MCF 10A (cell line): ENCODE data around the gene NDUFAF8. TPM values are rescaled to one million over a fixed set of nuclear protein-coding genes. Genes with fewer than 3 reads are reported as not detected.

Experiments used
- BruUV-seq: library from RNA; stranded (reverse); fragments of 400-500 nt; replicated peaks from 2 replicates; lab custom pipeline; 2021; lab: Mats Ljungman, UMichigan
- CTCF ChIA-PET: fragments of 300-600 bp; sonication (Branson Sonifier 250); formaldehyde crosslinking; extraction: SDS; loops from one replicate; lab custom pipeline; 2021; ENCODE audit warnings: antibody characterized with exemption, inconsistent platforms; lab: Yijun Ruan, JAX
- POLR2A ChIA-PET: fragments of 300-600, 350-650 bp; sonication (Branson Sonifier 250); formaldehyde crosslinking; extraction: SDS; loops from one replicate; lab custom pipeline; 2020; ENCODE audit warnings: antibody characterized with exemption, inconsistent platforms; lab: Yijun Ruan, JAX
- DNase-seq: peaks from one replicate; pipeline ENCODE4 v3.0.0-alpha.2; 2018; ENCODE audit not compliant: unreplicated experiment
- H3K27ac Mint-ChIP-seq: one replicate; pipeline ENCODE4 v1.8.0; 2022; ENCODE audit warnings: mild to moderate bottlenecking, low read depth, mixed read lengths; ENCODE audit not compliant: unreplicated experiment
- H3K27me3 Mint-ChIP-seq: one replicate; pipeline ENCODE4 v1.8.0; 2022; ENCODE audit warnings: mixed read lengths; ENCODE audit not compliant: insufficient read depth, unreplicated experiment
- H3K36me3 Mint-ChIP-seq: one replicate; pipeline ENCODE4 v1.8.0; 2022; ENCODE audit warnings: mild to moderate bottlenecking, moderate library complexity, mixed read lengths; ENCODE audit not compliant: insufficient read depth, unreplicated experiment
- H3K4me1 Mint-ChIP-seq: one replicate; pipeline ENCODE4 v1.8.0; 2022; ENCODE audit warnings: mixed read lengths; ENCODE audit not compliant: insufficient read depth, unreplicated experiment
- H3K4me3 Mint-ChIP-seq: one replicate; pipeline ENCODE4 v1.8.0; 2022; ENCODE audit warnings: mild to moderate bottlenecking, moderate library complexity, mixed read lengths; ENCODE audit not compliant: unreplicated experiment
- H3K9me3 Mint-ChIP-seq: one replicate; pipeline ENCODE4 v1.8.0; 2022; ENCODE audit warnings: mixed read lengths; ENCODE audit not compliant: unreplicated experiment
- intact Hi-C: fragments of 100-400 bp; cut with micrococcal nuclease; formaldehyde crosslinking; loops from 2 replicates; pipeline ENCODE4 v1.14.1; 2022
- total RNA-seq: library from RNA; stranded (reverse); gene quantifications from 2 replicates; pipeline ENCODE4 v1.2.3, GENCODE V29; 2022
- TF ChIP-seq, protein P1 (sequence below): fragments of 200-600 bp; IDR thresholded peaks from one replicate; pipeline ENCODE4 v1.8.0; 2022; ENCODE audit warnings: antibody characterized with exemption, mild to moderate bottlenecking; ENCODE audit not compliant: unreplicated experiment

The NDUFAF8 gene
- total RNA-seq, 1 experiment from 2014 or later = 95.0 TPM

GRCh38 chr17:81277421-81277820, 38.3 kb downstream of the NDUFAF8 start:
- ChIA-PET CTCF (no interaction called here), POLR2A (no interaction called here)
- no TSS peak for BruUV-seq
- intact Hi-C loops = no loop called here
- Mint-ChIP-seq H3K36me3 (peaks cover 54% of the 10 kb centered on the region), H3K27ac (no peak overlapping the region), H3K9me3 (no peaks in the 10 kb centered on the region), H3K4me3 (no peak overlapping the region), H3K4me1 (no peaks in the 10 kb centered on the region), H3K27me3 (no peaks in the 10 kb centered on the region)
- no peak for DNase-seq
- TF ChIP-seq, protein P1, sequence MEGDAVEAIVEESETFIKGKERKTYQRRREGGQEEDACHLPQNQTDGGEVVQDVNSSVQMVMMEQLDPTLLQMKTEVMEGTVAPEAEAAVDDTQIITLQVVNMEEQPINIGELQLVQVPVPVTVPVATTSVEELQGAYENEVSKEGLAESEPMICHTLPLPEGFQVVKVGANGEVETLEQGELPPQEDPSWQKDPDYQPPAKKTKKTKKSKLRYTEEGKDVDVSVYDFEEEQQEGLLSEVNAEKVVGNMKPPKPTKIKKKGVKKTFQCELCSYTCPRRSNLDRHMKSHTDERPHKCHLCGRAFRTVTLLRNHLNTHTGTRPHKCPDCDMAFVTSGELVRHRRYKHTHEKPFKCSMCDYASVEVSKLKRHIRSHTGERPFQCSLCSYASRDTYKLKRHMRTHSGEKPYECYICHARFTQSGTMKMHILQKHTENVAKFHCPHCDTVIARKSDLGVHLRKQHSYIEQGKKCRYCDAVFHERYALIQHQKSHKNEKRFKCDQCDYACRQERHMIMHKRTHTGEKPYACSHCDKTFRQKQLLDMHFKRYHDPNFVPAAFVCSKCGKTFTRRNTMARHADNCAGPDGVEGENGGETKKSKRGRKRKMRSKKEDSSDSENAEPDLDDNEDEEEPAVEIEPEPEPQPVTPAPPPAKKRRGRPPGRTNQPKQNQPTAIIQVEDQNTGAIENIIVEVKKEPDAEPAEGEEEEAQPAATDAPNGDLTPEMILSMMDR = no peak

DNA sequence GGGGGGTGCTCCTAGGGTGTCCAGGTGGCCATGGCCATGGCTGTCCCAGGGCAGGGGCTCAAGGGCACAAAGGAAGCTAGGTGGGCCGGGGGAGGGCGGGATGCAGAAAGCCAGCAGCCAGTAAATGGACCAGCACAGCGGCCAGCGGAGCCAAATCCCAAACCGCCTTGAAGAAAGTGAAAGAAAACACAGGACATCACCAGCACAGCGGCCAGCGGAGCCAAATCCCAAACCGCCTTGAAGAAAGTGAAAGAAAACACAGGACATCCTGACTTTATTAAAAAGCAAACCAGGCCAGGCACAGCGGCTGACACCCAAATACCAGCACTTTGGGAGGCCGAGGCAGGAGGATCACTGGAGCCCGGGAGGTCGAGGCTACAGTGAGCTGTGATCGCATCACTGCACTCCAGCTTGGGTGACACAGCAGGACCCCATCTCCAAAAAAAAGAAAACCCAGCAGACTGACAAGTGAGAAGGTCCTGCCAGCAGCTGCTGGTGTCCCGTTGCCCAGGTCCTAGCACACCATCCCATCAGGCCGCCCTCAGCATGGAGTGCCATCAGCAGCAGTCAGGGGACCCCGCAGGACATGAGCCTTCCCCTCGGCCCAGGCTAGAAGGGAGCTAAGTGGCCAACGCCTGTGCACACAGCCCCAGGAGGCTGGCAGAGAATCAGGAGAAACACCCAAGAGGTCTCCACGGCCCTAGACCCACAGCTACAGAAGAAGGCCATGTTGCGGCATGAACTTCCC, 39.0 kb downstream of the NDUFAF8 start:
- DNase-seq = no peak
- POLR2A ChIA-PET = no interaction called here
- Mint-ChIP-seq H3K4me1 (no peaks in the 10 kb centered on the region), H3K4me3 (no peak overlapping the region), H3K27me3 (no peaks in the 10 kb centered on the region), H3K9me3 (no peaks in the 10 kb centered on the region), H3K36me3 (peaks cover 49% of the 10 kb centered on the region), H3K27ac (no peak overlapping the region)
- intact Hi-C loops = no loop called here
- TF ChIP-seq, protein P1 = no peak
- CTCF ChIA-PET = no interaction called here
- BruUV-seq = no TSS peak

DNA sequence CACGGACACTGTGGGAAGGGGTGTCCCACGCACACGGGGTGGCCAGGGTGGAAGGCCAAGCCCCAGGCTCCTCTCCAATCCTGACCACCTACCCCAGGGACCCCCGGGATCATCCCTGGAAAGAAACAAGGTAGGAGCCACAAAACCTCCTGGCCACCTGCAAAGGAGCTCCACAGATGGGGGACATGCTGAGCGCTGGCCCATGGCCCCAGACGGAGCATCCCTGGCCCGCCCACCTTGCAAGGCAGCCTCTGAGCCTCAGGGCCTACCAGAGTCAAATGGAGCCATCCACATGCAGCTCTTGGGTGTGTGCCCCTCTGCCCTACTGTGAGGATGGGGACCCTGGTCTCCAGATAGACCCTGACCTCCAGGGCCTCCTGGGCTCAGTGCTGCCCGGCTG, 39.7 kb downstream of the NDUFAF8 start:
- BruUV-seq = no TSS peak
- no peak overlapping the region for H3K4me3 Mint-ChIP-seq
- H3K4me1 Mint-ChIP-seq = no peaks in the 10 kb centered on the region
- CTCF ChIA-PET = no interaction called here
- H3K27me3 Mint-ChIP-seq = no peaks in the 10 kb centered on the region
- no peaks in the 10 kb centered on the region for H3K9me3 Mint-ChIP-seq
- H3K27ac Mint-ChIP-seq = no peak overlapping the region
- POLR2A ChIA-PET = interaction anchor here (0.7 kb wide), 1 partner anchor 10 kb away, joined by 3 read pairs; no protein-coding TSS in a partner anchor
- DNase-seq = no peak
- intact Hi-C loops = no loop called here
- TF ChIP-seq, protein P1 = no peak
- peaks cover 49% of the 10 kb centered on the region for H3K36me3 Mint-ChIP-seq

DNA sequence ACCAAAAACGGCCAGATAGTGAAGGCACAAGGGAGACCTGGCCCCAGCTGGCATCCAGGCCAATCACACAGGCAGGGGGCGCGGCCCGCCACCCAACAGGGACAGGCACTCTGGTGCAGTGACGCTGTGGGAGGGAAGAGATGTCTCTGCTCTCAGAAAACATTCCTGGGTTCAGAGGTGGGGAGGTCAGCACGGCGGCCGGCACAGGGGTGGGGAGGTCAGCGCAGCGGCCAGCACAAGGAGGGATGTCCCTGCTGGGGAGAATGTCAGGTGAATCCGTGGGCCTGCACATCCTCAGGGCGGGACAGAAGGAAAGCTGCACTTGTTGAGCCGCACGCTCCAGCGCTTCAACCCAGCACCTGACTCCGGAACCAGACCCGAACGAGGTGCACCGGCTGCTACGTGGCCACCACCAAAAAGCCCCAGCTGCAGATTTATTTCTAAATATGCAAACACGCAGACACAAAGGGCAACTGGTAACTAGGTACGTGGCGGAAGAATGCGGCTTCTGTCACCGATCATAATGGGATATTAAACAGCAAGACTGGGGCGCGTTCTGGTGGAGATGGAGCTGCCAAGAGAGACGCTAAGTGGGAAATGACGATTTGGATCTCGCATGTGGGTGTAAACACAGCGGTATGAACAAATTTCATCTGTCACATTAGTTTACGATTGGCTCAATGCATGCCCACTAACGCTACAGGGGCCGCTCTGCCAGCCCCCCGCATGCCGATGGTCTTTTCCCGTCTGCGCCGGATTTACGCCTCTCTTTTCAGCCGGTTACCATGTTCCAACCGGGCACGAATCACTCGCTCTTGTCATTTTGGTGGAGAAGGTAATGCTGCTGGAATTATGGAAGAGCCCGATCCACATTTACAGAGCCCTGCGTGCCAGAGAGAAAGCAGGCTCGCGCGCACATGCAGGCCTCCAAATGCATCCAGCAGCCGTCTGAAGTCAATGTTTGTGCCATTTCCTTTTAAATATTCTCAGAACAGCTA, 40.5 kb downstream of the NDUFAF8 start:
- TF ChIP-seq, protein P1 = no peak
- ChIA-PET CTCF (interaction anchor here (1.2 kb wide), 1 partner anchor 16 kb away, joined by 3 read pairs; no protein-coding TSS in a partner anchor), POLR2A (interaction anchor here (0.7 kb wide), 2 partner anchors 9 to 19 kb away, joined by 3 read pairs; no protein-coding TSS in a partner anchor)
- Mint-ChIP-seq H3K36me3 (peaks cover 51% of the 10 kb centered on the region), H3K27me3 (no peaks in the 10 kb centered on the region), H3K27ac (no peak overlapping the region), H3K4me1 (no peaks in the 10 kb centered on the region), H3K4me3 (no peak overlapping the region), H3K9me3 (no peaks in the 10 kb centered on the region)
- no peak for DNase-seq
- intact Hi-C loops = no loop called here
- BruUV-seq = no TSS peak
